Common myeloid progenitor, CD34-positive (primary cell): ENCODE results near the gene RAB30.

Source experiments
- CTCF ChIA-PET: fragments of 350-600 bp; sonication (Branson Sonifier 250); formaldehyde crosslinking; loops from one replicate; lab custom pipeline; 2021; ENCODE audit warnings: antibody characterized with exemption; lab: Charles Lee
- POLR2A ChIA-PET: fragments of 350-600 bp; sonication (Branson Sonifier 250); formaldehyde crosslinking; loops from one replicate; lab custom pipeline; 2021; ENCODE audit warnings: antibody characterized with exemption; lab: Charles Lee
- DNase-seq, 3 donors: peaks; one replicate each; pipeline versions ENCODE4 v3.0.0 to v3.0.0-alpha.2; 2013
- H3K27ac ChIP-seq, 2 experiments: 1 replicate in 1 of 2; 2 replicates in 1 of 2; pipeline ENCODE4 v1.7.0; 2013; ENCODE audit warnings: inconsistent platforms in 2 of 2, low read length in 2 of 2, mild to moderate bottlenecking in 2 of 2, low read depth in 1 of 2, moderate library complexity in 1 of 2; ENCODE audit not compliant: severe bottlenecking in 2 of 2, insufficient read depth in 1 of 2, poor library complexity in 1 of 2
- H3K27me3 ChIP-seq, 5 experiments: replicated peaks in 2 of 5; 1 replicate in 3 of 5; 2 replicates in 2 of 5; pipeline versions ENCODE4 v1.6.1 to v1.7.0; 2013; ENCODE audit warnings: low read length in 4 of 5, mild to moderate bottlenecking in 2 of 5, moderate library complexity in 2 of 5, inconsistent platforms in 1 of 5; ENCODE audit not compliant: insufficient read depth in 5 of 5, control insufficient read depth in 4 of 5
- H3K36me3 ChIP-seq, 4 experiments: 1 replicate in 2 of 4; 2 replicates in 2 of 4; pipeline versions ENCODE4 v1.6.1 to v1.7.0; 2013; ENCODE audit warnings: low read length in 3 of 4, control low read depth in 1 of 4, mild to moderate bottlenecking in 1 of 4; ENCODE audit not compliant: control insufficient read depth in 4 of 4, insufficient read depth in 4 of 4
- H3K4me1 ChIP-seq, 4 experiments: 1 replicate in 3 of 4; 2 replicates in 1 of 4; pipeline versions ENCODE4 v1.6.1 to v1.7.1; 2013; ENCODE audit warnings: low read length in 3 of 4, mild to moderate bottlenecking in 3 of 4, control low read depth in 1 of 4, inconsistent platforms in 1 of 4, moderate library complexity in 1 of 4; ENCODE audit not compliant: control insufficient read depth in 4 of 4, insufficient read depth in 4 of 4; ENCODE audit errors: control extremely low read depth in 1 of 4
- H3K4me3 ChIP-seq, 7 experiments: 1 replicate in 4 of 7; 2 replicates in 3 of 7; pipeline versions ENCODE4 v1.5.1 to v1.7.0; 2013; ENCODE audit warnings: mild to moderate bottlenecking in 7 of 7, low read length in 6 of 7, moderate library complexity in 6 of 7, inconsistent platforms in 2 of 7, low read depth in 2 of 7, control low read depth in 1 of 7; ENCODE audit not compliant: insufficient read depth in 4 of 7, control insufficient read depth in 1 of 7; ENCODE audit errors: extremely low read depth in 1 of 7
- H3K9me3 ChIP-seq, 5 experiments: 1 replicate in 4 of 5; 2 replicates in 1 of 5; pipeline versions ENCODE4 v1.6.1 to v1.7.1; 2013; ENCODE audit warnings: low read length in 4 of 5, mild to moderate bottlenecking in 2 of 5, inconsistent platforms in 1 of 5, low read depth in 1 of 5, moderate library complexity in 1 of 5; ENCODE audit not compliant: control insufficient read depth in 4 of 5, insufficient read depth in 2 of 5; ENCODE audit errors: control extremely low read depth in 1 of 5
- WGBS: methylation state at CpG from one replicate; pipeline ENCODE4 v1.1.5; 2013; ENCODE audit not compliant: insufficient coverage; 5-methylcytosine and 5-hydroxymethylcytosine counted together

Gene RAB30

DNA sequence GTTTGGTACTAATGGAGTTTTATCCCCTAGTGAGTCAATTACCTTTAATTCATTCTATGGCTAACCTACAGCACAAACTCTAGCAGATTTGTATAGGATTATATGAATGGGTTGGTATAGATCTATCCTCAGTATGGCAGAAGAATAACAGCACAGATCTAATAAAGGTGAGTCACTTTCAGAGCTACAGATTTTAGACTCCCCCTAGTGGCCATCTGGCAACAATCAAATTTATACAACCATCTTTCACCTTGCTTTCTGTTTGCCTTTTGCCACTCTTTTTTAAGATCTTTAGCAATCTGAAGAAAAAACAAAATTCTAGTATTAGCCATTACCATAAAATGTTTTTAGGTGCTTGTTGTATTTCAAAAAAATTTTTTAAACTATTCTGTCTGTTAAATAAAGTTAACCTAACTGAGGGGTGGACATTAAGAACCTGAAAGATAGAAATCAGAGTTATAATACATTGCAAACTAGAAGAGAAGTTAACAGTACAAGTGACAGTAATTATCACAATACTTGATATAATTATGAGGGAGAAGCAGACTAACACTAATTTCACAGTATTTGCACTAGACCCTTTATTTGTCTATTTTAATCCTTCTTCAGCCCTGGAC lies 144.3 kb downstream of the RAB30 start:
- Histone ChIP-seq H3K4me3 (no peak overlapping the region), H3K27ac (no peak overlapping the region), H3K4me1 (peaks cover 0 to 3% (median 1%) of the 10 kb centered on the region in 4 experiments), H3K36me3 (peaks cover 0 to 20% (median 2%) of the 10 kb centered on the region in 4 experiments), H3K27me3 (no peaks in the 10 kb centered on the region), H3K9me3 (no peaks in the 10 kb centered on the region)
- POLR2A ChIA-PET, result no interaction called here
- DNase-seq, result peak; percentile 56 to 74 (median 73)
- CTCF ChIA-PET, result interaction anchor here (1.0 to 2.4 kb wide), 2 partner anchors 60 to 323 kb away, joined by 5 read pairs; no protein-coding TSS in a partner anchor

DNA sequence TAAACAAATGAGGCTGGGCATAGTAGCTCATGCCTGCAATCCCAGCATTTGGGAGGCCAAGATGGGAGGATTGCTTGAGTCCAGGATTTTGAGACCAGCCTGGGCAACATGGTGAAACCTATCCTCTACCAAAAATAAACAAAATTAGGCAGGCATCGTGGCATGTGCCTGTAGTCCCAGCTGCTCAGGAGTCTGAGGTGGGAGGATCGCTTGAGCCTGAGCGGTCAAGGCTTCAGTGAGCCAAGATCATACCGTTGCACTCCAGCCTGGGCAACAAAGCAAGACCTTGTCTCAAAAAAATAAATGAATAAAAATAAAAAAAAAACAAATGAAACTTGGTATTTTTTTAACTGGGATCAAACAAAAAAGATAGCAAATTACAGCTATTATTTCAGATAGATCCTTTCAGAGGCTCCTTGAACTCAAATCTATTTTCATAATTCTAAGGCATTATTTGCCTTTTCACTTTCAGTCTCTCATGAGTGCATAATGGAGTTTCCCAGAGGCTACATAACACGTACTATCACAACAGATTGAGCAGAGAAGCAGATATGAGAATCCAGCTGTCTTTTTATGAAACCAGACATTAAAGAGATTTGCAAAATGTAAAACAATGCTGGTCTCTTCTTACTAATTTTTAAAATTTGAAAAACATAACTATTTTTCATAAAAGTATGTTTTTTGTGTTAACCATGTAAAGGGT lies 147.0 kb downstream of the RAB30 start:
- Histone ChIP-seq H3K4me3 (no peak overlapping the region), H3K27ac (no peak overlapping the region), H3K4me1 (no peaks in the 10 kb centered on the region), H3K9me3 (no peaks in the 10 kb centered on the region), H3K27me3 (no peaks in the 10 kb centered on the region), H3K36me3 (peaks cover 0 to 12% (median 1%) of the 10 kb centered on the region in 4 experiments)
- DNase-seq, result no peak
- CTCF ChIA-PET, result interaction anchor here (1.0 to 2.8 kb wide), 3 partner anchors 9 to 57 kb away, joined by 3 to 11 read pairs (median 5); partner anchors contain the start of gene DDIAS
- POLR2A ChIA-PET, result no interaction called here
- 94% methylated on average over 3 of the region's 5 CpGs for WGBS
